ENCODE measurements around the gene LCE6A. TPM values are rescaled to one million over a fixed set of nuclear protein-coding genes. Genes with fewer than 3 reads are reported as not detected.

LCE6A gene
- total RNA-seq, 4 donors from 2014 or later, result not detected

- H3K4me1 ChIP-seq, result no peaks in the 10 kb centered on the region
- H3K9me3 ChIP-seq, result no peaks in the 10 kb centered on the region
- H3K27me3 ChIP-seq, result no peaks in the 10 kb centered on the region
- no peaks in the 10 kb centered on the region for H3K36me3 ChIP-seq
- no peak for TF ChIP-seq CTCF (IDR thresholded peaks at IDR 0.05)
- TF ChIP-seq POLR2AphosphoS5 (IDR thresholded peaks at IDR 0.05), result no peak
- no peak for TF ChIP-seq POLR2A (IDR thresholded peaks at IDR 0.05)
- TF ChIP-seq EP300 (IDR thresholded peaks at IDR 0.05; ENCODE audit: low read depth), result no peak
- DNase-seq, result no peak
- no peak overlapping the region for H3K4me3 ChIP-seq
- intact Hi-C loops (cut with DNase I; ENCODE audit: low total_unique reads) (no loop called here), in situ Hi-C loops (cut with MboI; ENCODE audit: low pct_ligation_motif_present in 1 of 4, low pct_unique_long_range_greater_than_20kb in 1 of 4, low sequenced_read_pairs in 3 of 4) (loop anchor here in 1 of 4 donors (25.0 kb wide), 1 partner anchor 357 kb away; the partner anchor contains the start of genes LELP1 and PRR9)
- 52 to 67% methylated on average over 1 to 2 of the region's 2 CpGs for WGBS, 2 donors (ENCODE audit: low coverage in 1 of 2)
- no peak overlapping the region for H3K27ac ChIP-seq
Measured at GRCh38 chr1:152855661-152856060, 13.0 kb downstream of the LCE6A start.

- DNase-seq, result no peak
- TF ChIP-seq EP300 (IDR thresholded peaks at IDR 0.05; ENCODE audit: low read depth) (no peak), POLR2AphosphoS5 (IDR thresholded peaks at IDR 0.05) (no peak), POLR2A (IDR thresholded peaks at IDR 0.05) (no peak), CTCF (IDR thresholded peaks at IDR 0.05) (no peak)
- Histone ChIP-seq H3K4me1 (no peaks in the 10 kb centered on the region), H3K27me3 (no peaks in the 10 kb centered on the region), H3K9me3 (no peaks in the 10 kb centered on the region), H3K27ac (no peak overlapping the region), H3K4me3 (no peak overlapping the region), H3K36me3 (no peaks in the 10 kb centered on the region)
- whole genome bisulfite sequencing, 2 donors (ENCODE audit: low coverage in 1 of 2), result 73% methylated on average over 1 of the region's 1 CpG; no CpG with 5 or more reads in 1 of the 2 donors
- intact Hi-C loops (cut with DNase I; ENCODE audit: low total_unique reads) (no loop called here), in situ Hi-C loops (cut with MboI; ENCODE audit: low pct_ligation_motif_present in 1 of 4, low pct_unique_long_range_greater_than_20kb in 1 of 4, low sequenced_read_pairs in 3 of 4) (loop anchor here in 1 of 4 donors (25.0 kb wide), 1 partner anchor 354 kb away; the partner anchor contains the start of genes LELP1 and PRR9)
Measured at GRCh38 chr1:152858062-152858461, 15.4 kb downstream of the LCE6A start.

- intact Hi-C loops (cut with DNase I; ENCODE audit: low total_unique reads) (no loop called here), in situ Hi-C loops (cut with MboI; ENCODE audit: low pct_ligation_motif_present in 1 of 4, low pct_unique_long_range_greater_than_20kb in 1 of 4, low sequenced_read_pairs in 3 of 4) (loop anchor here in 1 of 4 donors (25.0 kb wide), 1 partner anchor 353 kb away; the partner anchor contains the start of genes LELP1 and PRR9)
- WGBS, 2 donors (ENCODE audit: low coverage in 1 of 2), result 90 to 94% methylated on average over 3 of the region's 3 CpGs
- no peaks in the 10 kb centered on the region for H3K4me1 ChIP-seq
- TF ChIP-seq EP300 (IDR thresholded peaks at IDR 0.05; ENCODE audit: low read depth), result no peak
- H3K27me3 ChIP-seq, result no peaks in the 10 kb centered on the region
- no peak within 1 kb of the TSS for H3K4me3 ChIP-seq
- H3K27ac ChIP-seq, result no peak within 1 kb of the TSS
- no peaks in the 10 kb centered on the region for H3K9me3 ChIP-seq
- no peaks in the 10 kb centered on the region for H3K36me3 ChIP-seq
- no peak for DNase-seq
Measured at GRCh38 chr1:152859696-152860095, 17.0 kb downstream of the LCE6A start, which contains the start of gene LCE7A. Gene LCE7A, plus strand, starts transcription at chr1:152859996. Its CDS starts 702 bp downstream, at chr1:152860698.

GRCh38 chr1:152860129-152860528, 17.5 kb downstream of the LCE6A start:
- no peak overlapping the region for H3K27ac ChIP-seq
- no peak overlapping the region for H3K4me3 ChIP-seq
- in situ Hi-C loops (cut with MboI; ENCODE audit: low pct_ligation_motif_present in 1 of 4, low pct_unique_long_range_greater_than_20kb in 1 of 4, low sequenced_read_pairs in 3 of 4), result loop anchor here in 1 of 4 donors (25.0 kb wide), 1 partner anchor 352 kb away; the partner anchor contains the start of genes LELP1 and PRR9
- no peak for DNase-seq
- TF ChIP-seq EP300 (IDR thresholded peaks at IDR 0.05; ENCODE audit: low read depth), result no peak
- TF ChIP-seq CTCF (IDR thresholded peaks at IDR 0.05), result no peak
- TF ChIP-seq POLR2A (IDR thresholded peaks at IDR 0.05), result no peak
- no peak for TF ChIP-seq POLR2AphosphoS5 (IDR thresholded peaks at IDR 0.05)
- WGBS, 2 donors (ENCODE audit: low coverage in 1 of 2), result 67 to 75% methylated on average over 3 of the region's 3 CpGs
- H3K4me1 ChIP-seq, result no peaks in the 10 kb centered on the region
- intact Hi-C loops (cut with DNase I; ENCODE audit: low total_unique reads), result no loop called here
- H3K36me3 ChIP-seq, result no peaks in the 10 kb centered on the region
- H3K9me3 ChIP-seq, result no peaks in the 10 kb centered on the region
- no peaks in the 10 kb centered on the region for H3K27me3 ChIP-seq
